GM12878 (cell line): Measurements from ENCODE around the gene COX6B2. TPM values are rescaled to one million over a fixed set of nuclear protein-coding genes. Genes with fewer than 3 reads are reported as not detected.

Experiments used
- ATAC-seq: fragments of 200-7000 bp; cut with Tn5 transposase; 3 replicates; pipeline ENCODE4 v1.9.1; 2020; ENCODE audit warnings: mild to moderate bottlenecking, moderate library complexity
- BruUV-seq: library from RNA; stranded (reverse); fragments of 400-500 nt; replicated peaks from 2 replicates; lab custom pipeline; 2021; lab: Mats Ljungman, UMichigan
- CTCF ChIA-PET: fragments of 300-600 bp; sonication (Branson Sonifier 250); formaldehyde crosslinking; extraction: SDS; loops from one replicate; lab custom pipeline; 2021; ENCODE audit warnings: inconsistent platforms; lab: Yijun Ruan, JAX
- POLR2A ChIA-PET: fragments of 350-600 bp; formaldehyde crosslinking; extraction: SDS; loops from one replicate; lab custom pipeline; 2021; ENCODE audit warnings: inconsistent platforms; lab: Charles Lee
- RAD21 ChIA-PET: fragments of 300-600 bp; sonication (Branson Sonifier 250); formaldehyde crosslinking; loops from one replicate; lab custom pipeline; 2023; ENCODE audit warnings: antibody characterized with exemption; ENCODE audit not compliant: unreplicated experiment; lab: Charles Lee
- SMC1A ChIA-PET: fragments of 300-600 bp; sonication (Branson Sonifier 250); formaldehyde crosslinking; loops from one replicate; lab custom pipeline; 2023; ENCODE audit not compliant: unreplicated experiment, uncharacterized antibody; lab: Charles Lee
- DNase-seq: peaks from one replicate; pipeline ENCODE4 v3.0.0-alpha.2; 2011; ENCODE audit warnings: low read depth, low spot score
- FAIRE-seq: peaks from 3 replicates; lab custom pipeline; 2011; peaks lifted over from hg19 to GRCh38; lab: Jason Lieb, UNC
- H2AFZ ChIP-seq: 2 replicates; pipeline ENCODE4 v1.6.0; 2011; ENCODE audit warnings: low read depth, low read length, control low read depth; ENCODE audit not compliant: control insufficient read depth
- H3K27ac ChIP-seq: 2 replicates; pipeline ENCODE4 v1.5.1; 2011; ENCODE audit warnings: control low read depth; ENCODE audit not compliant: control insufficient read depth, insufficient read depth
- H3K27me3 ChIP-seq, 2 experiments: replicated peaks in 1 of 2; 2 replicates each; pipeline versions ENCODE4 v1.6.0 to v1.6.1; 2011; ENCODE audit warnings: low read length in 1 of 2; ENCODE audit not compliant: control insufficient read depth in 2 of 2, insufficient read depth in 2 of 2
- H3K36me3 ChIP-seq, 2 experiments: 2 replicates each; pipeline ENCODE4 v1.5.1; 2011; ENCODE audit warnings: low read length in 1 of 2; ENCODE audit not compliant: control insufficient read depth in 2 of 2, insufficient read depth in 2 of 2
- H3K4me1 ChIP-seq: 2 replicates; pipeline ENCODE4 v1.6.1; 2011; ENCODE audit warnings: mild to moderate bottlenecking, low read length, moderate library complexity, mixed read lengths; ENCODE audit not compliant: control insufficient read depth, insufficient read depth
- H3K4me2 ChIP-seq: 2 replicates; pipeline ENCODE4 v1.6.0; 2011; ENCODE audit warnings: control low read depth; ENCODE audit not compliant: control insufficient read depth, insufficient read depth
- H3K4me3 ChIP-seq: fragments of 200-600 bp; sonication (generic); 2 replicates; pipeline ENCODE4 v1.5.1; 2016
- H3K79me2 ChIP-seq: 2 replicates; pipeline ENCODE4 v1.6.0; 2011; ENCODE audit warnings: low read length; ENCODE audit not compliant: control insufficient read depth, insufficient read depth
- H3K9ac ChIP-seq: 2 replicates; pipeline ENCODE4 v1.8.0; 2011; ENCODE audit warnings: low read length, control low read depth, mixed read lengths; ENCODE audit not compliant: control insufficient read depth, insufficient read depth
- H3K9me3 ChIP-seq: replicated peaks from 3 replicates; pipeline ENCODE4 v1.5.1; 2011; ENCODE audit warnings: mild to moderate bottlenecking, low read length; ENCODE audit not compliant: control insufficient read depth, insufficient read depth
- H4K20me1 ChIP-seq: 2 replicates; pipeline ENCODE4 v1.6.0; 2011; ENCODE audit not compliant: control insufficient read depth, insufficient read depth
- BRCA1 ChIP-seq: IDR thresholded peaks from 2 replicates; pipeline ENCODE4 v1.6.1; 2011; ENCODE audit warnings: low read depth, low read length, improper control_type of control experiment
- CHD4 ChIP-seq: fragments of 200-600 bp; sonication (generic); IDR thresholded peaks from 2 replicates; pipeline ENCODE4 v1.6.1; 2016; ENCODE audit warnings: mild to moderate bottlenecking
- E4F1 ChIP-seq: fragments of 450-650 bp; IDR thresholded peaks from 2 replicates; pipeline ENCODE4 v1.6.1; 2018; ENCODE audit warnings: borderline replicate concordance, mild to moderate bottlenecking; ENCODE audit not compliant: partially characterized antibody
- IKZF2 ChIP-seq, 2 experiments: fragments of 450-650 bp; IDR thresholded peaks; 2 replicates each; pipeline ENCODE4 v1.6.1; 2017; ENCODE audit warnings: mild to moderate bottlenecking in 2 of 2, moderate library complexity in 2 of 2
- JUND ChIP-seq: IDR thresholded peaks from 2 replicates; pipeline ENCODE4 v1.6.1; 2012; ENCODE audit warnings: low read depth, mild to moderate bottlenecking, low read length, improper control_type of control experiment, moderate library complexity
- MEF2A ChIP-seq: IDR thresholded peaks from 2 replicates; pipeline ENCODE4 v1.6.1; 2011; ENCODE audit warnings: low read depth, mild to moderate bottlenecking, low read length, moderate library complexity; ENCODE audit not compliant: insufficient read depth
- MLLT1 ChIP-seq: fragments of 450-650 bp; IDR thresholded peaks from 2 replicates; pipeline ENCODE4 v1.6.1; 2016; ENCODE audit warnings: mild to moderate bottlenecking
- MYC ChIP-seq: IDR thresholded peaks from 2 replicates; pipeline ENCODE4 v1.6.1; 2011; ENCODE audit warnings: mild to moderate bottlenecking, low read length, moderate library complexity, inconsistent platforms; ENCODE audit not compliant: insufficient read depth, insufficient replicate concordance, insufficient read length, severe bottlenecking
- NR2F1 ChIP-seq: fragments of 450-650 bp; conservative IDR thresholded peaks from 2 replicates; pipeline ENCODE4 v1.6.1; 2017; ENCODE audit warnings: mild to moderate bottlenecking
- POLR2A ChIP-seq: IDR thresholded peaks from 2 replicates; pipeline ENCODE4 v1.6.1; 2011; ENCODE audit warnings: low read depth, mild to moderate bottlenecking, low read length
- RUNX3 ChIP-seq: IDR thresholded peaks from 2 replicates; pipeline ENCODE4 v1.6.1; 2012; ENCODE audit warnings: low read length, inconsistent platforms
- SUZ12 ChIP-seq: fragments of 200-600 bp; sonication (generic); IDR thresholded peaks from one replicate; pipeline ENCODE4 v1.6.1; 2018; ENCODE audit warnings: antibody characterized with exemption, mild to moderate bottlenecking; ENCODE audit not compliant: unreplicated experiment
- TBL1XR1 ChIP-seq: IDR thresholded peaks from 2 replicates; pipeline ENCODE4 v1.6.1; 2012; ENCODE audit warnings: low read depth, low read length, improper control_type of control experiment
- YY1 ChIP-seq: IDR thresholded peaks from 2 replicates; pipeline ENCODE4 v1.6.1; 2011; ENCODE audit warnings: low read depth, mild to moderate bottlenecking, low read length
- ZNF687 ChIP-seq: fragments of 450-650 bp; IDR thresholded peaks from 2 replicates; pipeline ENCODE4 v1.6.1; 2017; ENCODE audit warnings: mild to moderate bottlenecking, moderate library complexity
- WGBS: methylation state at CpG from one replicate; pipeline ENCODE4 v1.1.6; 2016; ENCODE audit warnings: low lambda C conversion rate; ENCODE audit not compliant: insufficient replicate concordance, insufficient coverage; ENCODE audit errors: missing lambda C conversion rate; 5-methylcytosine and 5-hydroxymethylcytosine counted together
- in situ Hi-C: fragments of 300-500 bp; cut with MboI; formaldehyde crosslinking; loops from 9 replicates; pipeline ENCODE4 v1.14.3; 2018; ENCODE audit warnings: mixed read lengths
- intact Hi-C: fragments of 100-400 bp; cut with micrococcal nuclease; formaldehyde crosslinking; loops from one replicate; pipeline ENCODE4 v1.14.2; 2022; ENCODE audit not compliant: unreplicated experiment
- polyA plus RNA-seq, 11 experiments: library from polyadenylated mRNA; depleted of rRNA in 4 of 11; unstranded in 6 of 11; stranded (reverse) in 5 of 11; fragments of >200 nt; fragmentation: Nextera tagmentation in 4 of 11; fragmentation: Illumina TruSeq in 1 of 11; extraction: Ambion mirVana in 4 of 11; extraction: Trizol in 1 of 11; gene quantifications; 1 replicate in 1 of 11; 2 replicates in 10 of 11; pipeline versions ENCODE4 v1.2.1 to v1.2.3, GENCODE V29; 2011 to 2016; ENCODE audit warnings: inconsistent platforms in 2 of 11, missing spikeins in 2 of 11, low read depth in 1 of 11
- total RNA-seq, 4 experiments: library from RNA; depleted of rRNA in 3 of 4; stranded (reverse); fragments of >200 nt in 3 of 4; fragmentation: Illumina TruSeq in 1 of 4; extraction: Trizol in 1 of 4; gene quantifications; 2 replicates each; pipeline versions ENCODE4 v1.2.1 to v1.2.3, GENCODE V29; 2013 to 2021

Gene COX6B2
- total and polyA plus RNA-seq, 10 of the 15 experiments (the other 5 are each of a cell fraction or from before 2014, with no cell fraction given), result 0.05 to 0.08 (median 0.07) TPM; not detected in 6

- Histone ChIP-seq H3K9ac (no peak overlapping the region), H2AFZ (no peak overlapping the region), H3K4me1 (no peaks in the 10 kb centered on the region), H3K79me2 (no peaks in the 10 kb centered on the region), H3K9me3 (no peaks in the 10 kb centered on the region), H3K4me3 (no peak overlapping the region), H3K27ac (no peak overlapping the region), H3K27me3 (no peaks in the 10 kb centered on the region; a peak in 1 of 4 replicates), H4K20me1 (no peaks in the 10 kb centered on the region), H3K36me3 (no peaks in the 10 kb centered on the region; a peak in 1 of 4 replicates), H3K4me2 (no peak overlapping the region)
- ATAC-seq, result no peak
- ChIA-PET POLR2A (interaction anchor here (0.5 to 0.7 kb wide), 2 partner anchors 719 to 1976 kb away, joined by 3 to 4 read pairs; no protein-coding TSS in a partner anchor), CTCF (no interaction called here), RAD21 (no interaction called here), SMC1A (no interaction called here)
- WGBS, result 94% methylated on average over 30 of the region's 41 CpGs
- BruUV-seq, result no TSS peak
- intact Hi-C loops, result no loop called here
- DNase-seq, result no peak
- TF ChIP-seq CHD4 (no peak), BRCA1 (no peak), MEF2A (no peak), POLR2A (no peak), NR2F1 (no peak), MLLT1 (no peak), TBL1XR1 (no peak), JUND (no peak), YY1 (no peak), SUZ12 (no peak), E4F1 (no peak), ZNF687 (no peak), RUNX3 (no peak), IKZF2 (IDR thresholded peaks at IDR 0.05) (no peak), MYC (no peak)
- in situ Hi-C loops, result no loop called here
- FAIRE-seq, result no peak
Observed at GRCh38 chr19:55346725-55347441, 7.6 kb downstream of the COX6B2 start.
